Esophagus squamous epithelium (tissue), 5 donors: ENCODE data around the gene GNB5. TPM values are rescaled to one million over a fixed set of nuclear protein-coding genes. Genes with fewer than 3 reads are reported as not detected.

ENCODE experiments used
- DNase-seq: peaks from one replicate; lab custom pipeline; 2025; lab: John Stamatoyannopoulos, UW
- H3K27ac ChIP-seq, 4 donors: fragments of 200-600 bp; sonication (generic); one replicate each; pipeline ENCODE4 v1.5.1; 2016 to 2019; ENCODE audit warnings: mild to moderate bottlenecking in 1 of 4
- H3K27me3 ChIP-seq, 4 donors: fragments of 200-600 bp; sonication (generic); 1 replicate in 3 of 4; 2 replicates in 1 of 4; pipeline versions ENCODE4 v1.5.1 to v1.6.0; 2017 to 2021; ENCODE audit warnings: antibody characterized with exemption in 1 of 4
- H3K36me3 ChIP-seq, 3 donors: fragments of 200-600 bp; sonication (generic); one replicate each; pipeline ENCODE4 v1.5.1; 2016 to 2019
- H3K4me1 ChIP-seq, 3 donors: fragments of 200-600 bp; sonication (generic); one replicate each; pipeline ENCODE4 v1.5.1; 2017 to 2019
- H3K4me3 ChIP-seq, 4 donors: fragments of 200-600 bp; sonication (generic); 1 replicate in 3 of 4; 2 replicates in 1 of 4; pipeline ENCODE4 v1.5.1; 2016 to 2019; ENCODE audit warnings: mild to moderate bottlenecking in 2 of 4, moderate library complexity in 1 of 4
- H3K9me3 ChIP-seq, 3 donors: fragments of 200-600 bp; sonication (generic); one replicate each; pipeline ENCODE4 v1.5.1; 2016 to 2019
- CTCF ChIP-seq, 6 experiments: fragments of 450-650 bp in 4 of 6; fragments of 200-600 bp in 2 of 6; sonication (generic) in 2 of 6; IDR thresholded peaks; one replicate each; pipeline ENCODE4 v1.5.1; 2016 to 2019; ENCODE audit warnings: antibody characterized with exemption in 6 of 6, mild to moderate bottlenecking in 4 of 6, moderate library complexity in 4 of 6
- POLR2A ChIP-seq, 4 donors: fragments of 450-650 bp; IDR thresholded peaks; one replicate each; pipeline ENCODE4 v1.6.1; 2017; ENCODE audit warnings: antibody characterized with exemption in 4 of 4, mild to moderate bottlenecking in 4 of 4, moderate library complexity in 3 of 4
- WGBS, 2 donors: methylation state at CpG; one replicate each; pipeline ENCODE4 v1.1.5; 2018; 5-methylcytosine and 5-hydroxymethylcytosine counted together
- intact Hi-C: fragments of 100-400 bp; cut with DNase I; formaldehyde crosslinking; loops from one replicate; pipeline ENCODE4 v1.15.0; 2022
- total RNA-seq, 4 donors: library from RNA; depleted of rRNA; stranded (reverse); fragments of >200 nt; gene quantifications; one replicate each; pipeline ENCODE4 v1.1.0, GENCODE V29; 2016
- donor health status: DM: yes; HTN: yes; CAD: no.

Gene GNB5
- total RNA-seq, 4 donors from 2014 or later: 16.4 to 22.3 (median 19.9) TPM

- Histone ChIP-seq H3K36me3 (peaks cover 0 to 81% (median 0%) of the 10 kb centered on the region in 3 donors), H3K4me1 (no peaks in the 10 kb centered on the region), H3K4me3 (no peak overlapping the region), H3K9me3 (no peaks in the 10 kb centered on the region), H3K27me3 (no peaks in the 10 kb centered on the region), H3K27ac (no peak overlapping the region)
- DNase-seq: no peak
- 63% methylated on average over 11 to 17 of the region's 17 CpGs for WGBS, 2 donors
- intact Hi-C loops: no loop called here
- TF ChIP-seq POLR2A (IDR thresholded peaks at IDR 0.05): no peak
- TF ChIP-seq CTCF (IDR thresholded peaks at IDR 0.05): no peak
Observed at GRCh38 chr15:52234596-52235541, 43.7 kb upstream of the GNB5 start.

- no peaks in the 10 kb centered on the region for H3K9me3 ChIP-seq
Observed at GRCh38 chr15:52233405-52233804, 42.2 kb upstream of the GNB5 start.

GRCh38 chr15:52232327-52232726, 41.1 kb upstream of the GNB5 start:
- Histone ChIP-seq H3K4me1 (no peaks in the 10 kb centered on the region), H3K36me3 (peaks cover 0 to 72% (median 0%) of the 10 kb centered on the region in 3 donors), H3K9me3 (no peaks in the 10 kb centered on the region), H3K27ac (no peak overlapping the region), H3K27me3 (no peaks in the 10 kb centered on the region), H3K4me3 (no peak overlapping the region)
- no peak for DNase-seq
- TF ChIP-seq POLR2A (IDR thresholded peaks at IDR 0.05) (no peak), CTCF (IDR thresholded peaks at IDR 0.05) (no peak)
- WGBS, 2 donors: 40 to 42% methylated on average over 1 of the region's 1 CpG
- intact Hi-C loops: no loop called here

More at GRCh38 chr15:52233405-52233804, 42.2 kb upstream of the GNB5 start:
- H3K4me3 ChIP-seq: no peak overlapping the region
- TF ChIP-seq CTCF (IDR thresholded peaks at IDR 0.05): no peak
- no peak for TF ChIP-seq POLR2A (IDR thresholded peaks at IDR 0.05)
- DNase-seq: no peak
- intact Hi-C loops: no loop called here
- H3K36me3 ChIP-seq: peaks cover 0 to 74% (median 0%) of the 10 kb centered on the region in 3 donors
- WGBS, 2 donors: 61 to 71% methylated on average over 3 of the region's 4 CpGs
- no peaks in the 10 kb centered on the region for H3K27me3 ChIP-seq
- H3K27ac ChIP-seq: no peak overlapping the region
- H3K4me1 ChIP-seq: no peaks in the 10 kb centered on the region

GRCh38 chr15:52230073-52230472, 38.9 kb upstream of the GNB5 start:
- no peaks in the 10 kb centered on the region for H3K9me3 ChIP-seq

More at GRCh38 chr15:52230073-52230472, 38.9 kb upstream of the GNB5 start:
- DNase-seq: no peak
- H3K27ac ChIP-seq: no peak overlapping the region
- peaks cover 0 to 67% (median 0%) of the 10 kb centered on the region in 3 donors for H3K36me3 ChIP-seq
- no peaks in the 10 kb centered on the region for H3K27me3 ChIP-seq
- no peaks in the 10 kb centered on the region for H3K4me1 ChIP-seq
- intact Hi-C loops: no loop called here
- no peak for TF ChIP-seq POLR2A (IDR thresholded peaks at IDR 0.05)
- TF ChIP-seq CTCF (IDR thresholded peaks at IDR 0.05): no peak
- 61 to 83% methylated on average over 1 of the region's 1 CpG for WGBS, 2 donors
- no peak overlapping the region for H3K4me3 ChIP-seq
